Lung (tissue), 12 donors: Measurements from ENCODE around the gene CCDC159. TPM values are rescaled to one million over a fixed set of nuclear protein-coding genes. Genes with fewer than 3 reads are reported as not detected.

ENCODE experiments used
- ATAC-seq: fragments of 200-7000 bp; cut with Tn5 transposase; one replicate; pipeline ENCODE4 v1.9.1; 2020; ENCODE audit warnings: moderate number of reproducible peaks; ENCODE audit not compliant: insufficient read depth, low FRiP score
- DNase-seq, 3 donors: peaks; one replicate each; pipeline ENCODE4 v3.0.0-alpha.2; 2013 to 2017
- H3K27ac ChIP-seq, 2 donors: one replicate each; pipeline ENCODE4 v1.5.1; 2013; ENCODE audit warnings: mild to moderate bottlenecking in 2 of 2, moderate library complexity in 2 of 2, control low read depth in 1 of 2, inconsistent platforms in 1 of 2, low read depth in 1 of 2, low read length in 1 of 2
- H3K27me3 ChIP-seq, 3 donors: one replicate each; pipeline ENCODE4 v1.5.1; 2013; ENCODE audit warnings: low read length in 2 of 3; ENCODE audit not compliant: control insufficient read depth in 3 of 3, insufficient read depth in 3 of 3
- H3K36me3 ChIP-seq, 4 donors: one replicate each; pipeline ENCODE4 v1.5.1; 2013; ENCODE audit warnings: low read length in 4 of 4, mild to moderate bottlenecking in 1 of 4, moderate library complexity in 1 of 4; ENCODE audit not compliant: control insufficient read depth in 4 of 4, insufficient read depth in 4 of 4
- H3K4me1 ChIP-seq, 5 donors: one replicate each; pipeline ENCODE4 v1.5.1; 2013; ENCODE audit warnings: low read length in 5 of 5, mild to moderate bottlenecking in 2 of 5, moderate library complexity in 1 of 5; ENCODE audit not compliant: control insufficient read depth in 5 of 5, insufficient read depth in 5 of 5
- H3K4me3 ChIP-seq: one replicate; pipeline ENCODE4 v1.5.1; 2013; ENCODE audit warnings: mild to moderate bottlenecking, control low read depth, moderate library complexity
- H3K9ac ChIP-seq, 2 donors: one replicate each; pipeline ENCODE4 v1.5.1; 2013; ENCODE audit warnings: low read length in 2 of 2, control low read depth in 1 of 2; ENCODE audit not compliant: insufficient read depth in 1 of 2
- H3K9me3 ChIP-seq, 4 donors: one replicate each; pipeline ENCODE4 v1.5.1; 2013; ENCODE audit warnings: low read length in 3 of 4, mild to moderate bottlenecking in 1 of 4, moderate library complexity in 1 of 4; ENCODE audit not compliant: control insufficient read depth in 4 of 4, insufficient read depth in 3 of 4
- WGBS, 2 donors: extraction: QIAGEN DNeasy Blood & Tissue Kit; methylation state at CpG; one replicate each; pipeline ENCODE4 v1.1.7; 2013; 5-methylcytosine and 5-hydroxymethylcytosine counted together
- polyA plus RNA-seq, 2 donors: library from polyadenylated mRNA; stranded (reverse); fragments of 200-250 nt; gene quantifications; one replicate each; pipeline ENCODE4 v1.2.1, GENCODE V29; 2013
- total RNA-seq, 2 donors: library from RNA; depleted of rRNA in 1 of 2; stranded (reverse); fragments of >200 nt in 1 of 2; gene quantifications; one replicate each; pipeline ENCODE4 v1.2.1, GENCODE V29; 2014 to 2021
- TF ChIP-seq, protein P1 (sequence below): IDR thresholded peaks from 2 replicates; pipeline ENCODE4 v1.5.1; 2012; ENCODE audit warnings: mild to moderate bottlenecking; ENCODE audit errors: control extremely low read depth, extremely low read depth
- donor health status: control.
- donor health status: control.
- donor health status: Bipolar disorder and iron deficiency.
- donor health status: healthy.
- donor health status: DM: yes; HTN: yes; CAD: no.

Gene CCDC159
- total and polyA plus RNA-seq, 4 donors: 25.8 to 55.2 (median 33.7) TPM

DNA sequence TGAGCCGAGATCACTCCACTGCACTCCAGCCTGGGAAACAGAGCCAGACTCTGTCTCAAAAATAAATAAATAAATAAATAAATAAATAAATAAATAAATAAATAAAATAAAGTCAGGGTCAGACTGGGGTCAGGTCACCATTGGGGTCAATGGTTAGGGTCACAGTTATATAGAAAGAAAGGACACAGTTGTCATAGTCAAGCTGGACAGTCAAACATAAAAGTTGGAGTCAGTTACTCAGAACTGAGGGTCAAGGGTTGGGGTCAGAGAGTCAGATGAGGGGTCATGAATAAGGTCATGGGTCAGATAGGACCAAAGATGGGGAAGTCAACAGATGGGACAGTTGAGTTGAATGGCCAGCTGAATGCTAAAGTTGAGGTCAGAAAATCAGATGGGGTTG lies 54.5 kb downstream of the CCDC159 start:
- Histone ChIP-seq H3K4me3 (no peak overlapping the region), H3K4me1 (no peaks in the 10 kb centered on the region), H3K27ac (no peak overlapping the region), H3K9me3 (no peaks in the 10 kb centered on the region), H3K27me3 (no peaks in the 10 kb centered on the region), H3K9ac (no peak overlapping the region), H3K36me3 (peaks cover 0 to 12% (median 0%) of the 10 kb centered on the region in 4 donors)
- TF ChIP-seq, protein P1, sequence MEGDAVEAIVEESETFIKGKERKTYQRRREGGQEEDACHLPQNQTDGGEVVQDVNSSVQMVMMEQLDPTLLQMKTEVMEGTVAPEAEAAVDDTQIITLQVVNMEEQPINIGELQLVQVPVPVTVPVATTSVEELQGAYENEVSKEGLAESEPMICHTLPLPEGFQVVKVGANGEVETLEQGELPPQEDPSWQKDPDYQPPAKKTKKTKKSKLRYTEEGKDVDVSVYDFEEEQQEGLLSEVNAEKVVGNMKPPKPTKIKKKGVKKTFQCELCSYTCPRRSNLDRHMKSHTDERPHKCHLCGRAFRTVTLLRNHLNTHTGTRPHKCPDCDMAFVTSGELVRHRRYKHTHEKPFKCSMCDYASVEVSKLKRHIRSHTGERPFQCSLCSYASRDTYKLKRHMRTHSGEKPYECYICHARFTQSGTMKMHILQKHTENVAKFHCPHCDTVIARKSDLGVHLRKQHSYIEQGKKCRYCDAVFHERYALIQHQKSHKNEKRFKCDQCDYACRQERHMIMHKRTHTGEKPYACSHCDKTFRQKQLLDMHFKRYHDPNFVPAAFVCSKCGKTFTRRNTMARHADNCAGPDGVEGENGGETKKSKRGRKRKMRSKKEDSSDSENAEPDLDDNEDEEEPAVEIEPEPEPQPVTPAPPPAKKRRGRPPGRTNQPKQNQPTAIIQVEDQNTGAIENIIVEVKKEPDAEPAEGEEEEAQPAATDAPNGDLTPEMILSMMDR: no peak
- WGBS, 2 donors: 93 to 95% methylated on average over 1 of the region's 1 CpG
- DNase-seq (peak in 1 of 3 donors; percentile 56), ATAC-seq (no peak)

DNA sequence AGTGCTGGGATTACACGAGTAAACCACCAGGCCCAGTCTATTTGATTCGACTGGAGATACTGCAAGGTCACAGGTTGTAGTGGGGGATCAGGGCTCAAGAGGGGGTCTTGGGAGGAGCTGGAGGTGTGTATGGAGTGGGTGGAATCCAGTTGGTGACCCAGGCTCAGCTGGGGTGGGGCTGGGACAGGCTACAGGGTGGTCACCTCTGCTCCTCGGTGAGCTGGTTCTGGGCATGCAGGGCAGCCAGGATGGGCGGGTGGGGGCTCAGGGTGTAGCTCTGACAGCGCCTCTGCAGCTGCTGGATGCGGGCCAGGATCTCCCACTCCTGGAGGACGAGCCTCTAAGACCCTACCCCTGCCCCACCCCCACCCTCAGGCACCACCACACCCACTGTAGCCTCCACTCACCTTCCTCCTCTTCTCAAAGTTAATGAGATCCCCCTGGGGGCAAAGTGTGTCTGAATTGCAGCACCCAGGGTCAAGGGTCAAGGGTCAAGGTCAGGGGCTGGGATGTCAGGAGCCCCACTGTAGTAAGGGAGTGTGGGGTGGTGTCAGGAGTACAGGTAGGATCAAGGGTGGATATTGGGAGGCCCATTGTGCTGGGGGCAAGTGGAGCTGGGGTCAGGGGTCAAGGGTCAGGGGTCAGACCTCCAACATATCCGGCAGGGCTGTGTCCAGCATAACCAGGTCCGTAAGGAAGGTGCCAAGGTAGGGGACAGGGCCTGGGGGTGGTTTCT lies 55.7 kb downstream of the CCDC159 start:
- ATAC-seq: no peak
- TF ChIP-seq, protein P1: no peak
- DNase-seq: no peak
- Histone ChIP-seq H3K9me3 (no peaks in the 10 kb centered on the region), H3K4me1 (no peaks in the 10 kb centered on the region), H3K4me3 (no peak overlapping the region), H3K27ac (no peak overlapping the region), H3K27me3 (peaks cover 0 to 3% (median 0%) of the 10 kb centered on the region in 3 donors), H3K36me3 (peaks cover 0 to 12% (median 0%) of the 10 kb centered on the region in 4 donors), H3K9ac (no peak overlapping the region)
- 82 to 90% methylated on average over 8 to 9 of the region's 9 CpGs for WGBS, 2 donors

Other genes starting within 250 kb of the CCDC159 start
- 1 to 10 TPM; 2.5 to 5.3 TPM for gene SPC24, start 190.7 kb upstream of the CCDC159 start, total RNA-seq
- 1 to 10 TPM; 1.3 to 6.5 TPM for gene SPC24, start 190.7 kb upstream of the CCDC159 start, polyA plus RNA-seq
- 100 to 1,000 TPM; 129 to 164 TPM for gene KANK2, start 149.0 kb upstream of the CCDC159 start, total RNA-seq
- gene KANK2, start 149.0 kb upstream of the CCDC159 start, polyA plus RNA-seq: 10 to 100 TPM; 90.1 to 96.8 TPM
- not detected for gene ANGPTL8, start 106.9 kb upstream of the CCDC159 start, total RNA-seq
- gene ANGPTL8, start 106.9 kb upstream of the CCDC159 start, polyA plus RNA-seq: 1 to 10 TPM in 1 of 2 donors, under 1 TPM in 1; 0.19 to 1.0 TPM
- gene DOCK6, start 84.0 kb upstream of the CCDC159 start, total RNA-seq: 100 to 1,000 TPM in 1 of 2 donors, 10 to 100 TPM in 1; 60.2 to 129 TPM
- gene DOCK6, start 84.0 kb upstream of the CCDC159 start, polyA plus RNA-seq: 10 to 100 TPM; 38.6 to 87.3 TPM
- not detected for gene TSPAN16, start 50.4 kb upstream of the CCDC159 start, total RNA-seq
- not detected for gene TSPAN16, start 50.4 kb upstream of the CCDC159 start, polyA plus RNA-seq
- 10 to 100 TPM; 28.0 to 73.2 TPM for gene RAB3D, start 6.9 kb upstream of the CCDC159 start, total RNA-seq
- gene RAB3D, start 6.9 kb upstream of the CCDC159 start, polyA plus RNA-seq: 10 to 100 TPM; 16.0 to 18.6 TPM
- 100 to 1,000 TPM; 101 to 125 TPM for gene TMEM205, start 251 bp upstream of the CCDC159 start, total RNA-seq
- 100 to 1,000 TPM; 129 to 166 TPM for gene TMEM205, start 251 bp upstream of the CCDC159 start, polyA plus RNA-seq
- gene PLPPR2, start 8.9 kb downstream of the CCDC159 start, total RNA-seq: 10 to 100 TPM in 1 of 2 donors, 1 to 10 TPM in 1; 9.1 to 33.2 TPM
- 10 to 100 TPM; 15.3 to 35.1 TPM for gene PLPPR2, start 8.9 kb downstream of the CCDC159 start, polyA plus RNA-seq
- 1 to 10 TPM; 1.1 to 4.1 TPM for gene SWSAP1, start 28.1 kb downstream of the CCDC159 start, total RNA-seq
- 1 to 10 TPM; 3.5 to 4.0 TPM for gene SWSAP1, start 28.1 kb downstream of the CCDC159 start, polyA plus RNA-seq
- gene EPOR, start 37.8 kb downstream of the CCDC159 start, total RNA-seq: 10 to 100 TPM; 14.5 to 20.6 TPM
- gene EPOR, start 37.8 kb downstream of the CCDC159 start, polyA plus RNA-seq: 10 to 100 TPM in 1 of 2 donors, 1 to 10 TPM in 1; 8.7 to 14.7 TPM
- 10 to 100 TPM; 35.2 to 45.2 TPM for gene RGL3, start 72.8 kb downstream of the CCDC159 start, total RNA-seq
- gene RGL3, start 72.8 kb downstream of the CCDC159 start, polyA plus RNA-seq: 10 to 100 TPM; 10.4 to 39.3 TPM
- 1 to 10 TPM; 3.9 to 9.8 TPM for gene ODAD3, start 88.6 kb downstream of the CCDC159 start, total RNA-seq
- gene ODAD3, start 88.6 kb downstream of the CCDC159 start, polyA plus RNA-seq: 1 to 10 TPM; 2.0 to 4.5 TPM
- 100 to 1,000 TPM; 115 to 315 TPM for gene PRKCSH, start 89.1 kb downstream of the CCDC159 start, total RNA-seq
- 100 to 1,000 TPM; 142 to 174 TPM for gene PRKCSH, start 89.1 kb downstream of the CCDC159 start, polyA plus RNA-seq
- under 1 TPM in 1 of 2 donors, not detected in 1; 0.34 TPM for gene ELAVL3, start 134.5 kb downstream of the CCDC159 start, total RNA-seq
- under 1 TPM in 1 of 2 donors, not detected in 1; 0.15 TPM for gene ELAVL3, start 134.5 kb downstream of the CCDC159 start, polyA plus RNA-seq
- 10 to 100 TPM in 1 of 2 donors, 1 to 10 TPM in 1; 5.4 to 12.9 TPM for gene ZNF653, start 159.3 kb downstream of the CCDC159 start, total RNA-seq
- 10 to 100 TPM in 1 of 2 donors, 1 to 10 TPM in 1; 7.7 to 10.2 TPM for gene ZNF653, start 159.3 kb downstream of the CCDC159 start, polyA plus RNA-seq
- gene ECSIT, start 182.6 kb downstream of the CCDC159 start, total RNA-seq: 10 to 100 TPM; 31.7 to 46.4 TPM
- 10 to 100 TPM; 34.4 to 58.8 TPM for gene ECSIT, start 182.6 kb downstream of the CCDC159 start, polyA plus RNA-seq
- gene CNN1, start 192.3 kb downstream of the CCDC159 start, total RNA-seq: 10 to 100 TPM; 16.5 to 34.9 TPM
- gene CNN1, start 192.3 kb downstream of the CCDC159 start, polyA plus RNA-seq: 10 to 100 TPM; 17.2 to 27.8 TPM
- 10 to 100 TPM; 19.2 to 64.2 TPM for gene ELOF1, start 212.7 kb downstream of the CCDC159 start, total RNA-seq
- gene ELOF1, start 212.7 kb downstream of the CCDC159 start, polyA plus RNA-seq: 10 to 100 TPM; 56.9 to 82.8 TPM
- 100 to 1,000 TPM in 1 of 2 donors, 10 to 100 TPM in 1; 22.5 to 184 TPM for gene ACP5, start 231.1 kb downstream of the CCDC159 start, total RNA-seq
- 100 to 1,000 TPM in 1 of 2 donors, 10 to 100 TPM in 1; 95.6 to 301 TPM for gene ACP5, start 231.1 kb downstream of the CCDC159 start, polyA plus RNA-seq